Mesenchymal stem cell (in vitro differentiated cells and primary cell): ENCODE measurements around the gene MOCOS.

ENCODE experiments used
- DNase-seq: peaks from one replicate; pipeline ENCODE4 v3.0.0-alpha.2; 2013
- H2AFZ ChIP-seq: one replicate; pipeline ENCODE4 v1.6.1; 2013; ENCODE audit warnings: low read depth, mild to moderate bottlenecking, control low read depth, inconsistent platforms, low read length, moderate library complexity
- H2AK5ac ChIP-seq: 2 replicates; pipeline ENCODE4 v1.6.1; 2013; ENCODE audit warnings: low read length, moderate library complexity, mild to moderate bottlenecking, inconsistent platforms; ENCODE audit not compliant: severe bottlenecking
- H2BK120ac ChIP-seq: one replicate; pipeline ENCODE4 v1.6.1; 2013; ENCODE audit warnings: low read depth, mild to moderate bottlenecking, inconsistent platforms, low read length, moderate library complexity
- H2BK12ac ChIP-seq, 2 experiments: one replicate each; pipeline ENCODE4 v1.6.1; 2013; ENCODE audit warnings: inconsistent platforms in 2 of 2, low read length in 2 of 2, mild to moderate bottlenecking in 2 of 2, moderate library complexity in 2 of 2, control low read depth in 1 of 2
- H2BK15ac ChIP-seq: one replicate; pipeline ENCODE4 v1.6.1; 2013; ENCODE audit warnings: mild to moderate bottlenecking, low read depth, inconsistent platforms; ENCODE audit not compliant: poor library complexity, severe bottlenecking
- H2BK5ac ChIP-seq: 2 replicates; pipeline ENCODE4 v1.6.1; 2013; ENCODE audit warnings: low read depth, mild to moderate bottlenecking, low read length, control low read depth, inconsistent platforms; ENCODE audit not compliant: poor library complexity, severe bottlenecking
- H3K14ac ChIP-seq, 2 experiments: one replicate each; pipeline ENCODE4 v1.6.1; 2013; ENCODE audit warnings: inconsistent platforms in 2 of 2, low read length in 2 of 2, control low read depth in 1 of 2, mild to moderate bottlenecking in 1 of 2, moderate library complexity in 1 of 2
- H3K18ac ChIP-seq, 2 experiments: one replicate each; pipeline ENCODE4 v1.6.1; 2013; ENCODE audit warnings: inconsistent platforms in 2 of 2, low read length in 2 of 2, control low read depth in 1 of 2, low read depth in 1 of 2, mild to moderate bottlenecking in 1 of 2
- H3K23ac ChIP-seq, 2 experiments: one replicate each; pipeline ENCODE4 v1.6.1; 2013; ENCODE audit warnings: inconsistent platforms in 2 of 2, low read length in 2 of 2, mild to moderate bottlenecking in 2 of 2, moderate library complexity in 2 of 2, control low read depth in 1 of 2
- H3K27ac ChIP-seq: 2 replicates; pipeline ENCODE4 v1.5.1; 2013; ENCODE audit warnings: mild to moderate bottlenecking, moderate library complexity, low read length, control low read depth, inconsistent platforms; ENCODE audit not compliant: poor library complexity, severe bottlenecking
- H3K27me3 ChIP-seq, 2 experiments: 2 replicates each; pipeline versions ENCODE4 v1.6.1 to v1.7.0; 2013; ENCODE audit warnings: low read length in 2 of 2, mild to moderate bottlenecking in 2 of 2, moderate library complexity in 2 of 2, control low read depth in 1 of 2, inconsistent platforms in 1 of 2; ENCODE audit not compliant: control insufficient read depth in 1 of 2, insufficient read depth in 1 of 2
- H3K36me3 ChIP-seq, 2 experiments: 2 replicates each; pipeline versions ENCODE4 v1.6.1 to v1.7.0; 2013; ENCODE audit warnings: low read length in 2 of 2, control low read depth in 1 of 2, inconsistent platforms in 1 of 2, low read depth in 1 of 2, mild to moderate bottlenecking in 1 of 2; ENCODE audit not compliant: insufficient read depth in 2 of 2, control insufficient read depth in 1 of 2
- H3K4ac ChIP-seq, 2 experiments: one replicate each; pipeline ENCODE4 v1.6.1; 2013; ENCODE audit warnings: inconsistent platforms in 2 of 2, low read length in 2 of 2, mild to moderate bottlenecking in 2 of 2, moderate library complexity in 2 of 2, control low read depth in 1 of 2, low read depth in 1 of 2
- H3K4me1 ChIP-seq: 2 replicates; pipeline ENCODE4 v1.6.1; 2013; ENCODE audit warnings: low read depth, low read length, control low read depth; ENCODE audit not compliant: control insufficient read depth, insufficient read depth
- H3K4me2 ChIP-seq: 2 replicates; pipeline ENCODE4 v1.6.1; 2013; ENCODE audit warnings: low read length, mild to moderate bottlenecking, inconsistent platforms; ENCODE audit not compliant: poor library complexity, severe bottlenecking
- H3K4me3 ChIP-seq, 2 experiments: 2 replicates each; pipeline versions ENCODE4 v1.5.1 to v1.7.0; 2013; ENCODE audit warnings: low read length in 2 of 2, mild to moderate bottlenecking in 2 of 2, control low read depth in 1 of 2, low read depth in 1 of 2; ENCODE audit not compliant: insufficient read depth in 1 of 2
- H3K79me1 ChIP-seq: replicated peaks from 2 replicates; pipeline ENCODE4 v1.6.1; 2013; ENCODE audit warnings: mild to moderate bottlenecking, control low read depth, low read length, inconsistent platforms; ENCODE audit not compliant: poor library complexity, severe bottlenecking
- H3K9ac ChIP-seq: 2 replicates; pipeline ENCODE4 v1.7.0; 2013; ENCODE audit warnings: mild to moderate bottlenecking, low read length, moderate library complexity
- H3K9me3 ChIP-seq: 2 replicates; pipeline ENCODE4 v1.7.0; 2013; ENCODE audit warnings: mild to moderate bottlenecking, low read length; ENCODE audit not compliant: control insufficient read depth
- H4K8ac ChIP-seq: one replicate; pipeline ENCODE4 v1.6.1; 2013; ENCODE audit warnings: inconsistent platforms, mild to moderate bottlenecking, low read length, moderate library complexity
- H4K91ac ChIP-seq: one replicate; pipeline ENCODE4 v1.6.1; 2013; ENCODE audit warnings: mild to moderate bottlenecking, low read length, inconsistent platforms
- WGBS: methylation state at CpG from one replicate; pipeline ENCODE4 v1.1.7; 2013; ENCODE audit warnings: mixed read lengths; 5-methylcytosine and 5-hydroxymethylcytosine counted together

MOCOS gene

GRCh38 chr18:36309436-36310391, 122.4 kb downstream of the MOCOS start:
- no peak overlapping the region for H3K4ac ChIP-seq
- WGBS, result 31% methylated on average over 9 of the region's 11 CpGs

GRCh38 chr18:36311026-36311570, 123.8 kb downstream of the MOCOS start:
- no peak overlapping the region for H4K8ac ChIP-seq
- peak overlapping the region; percentile 49 for H2AK5ac ChIP-seq
- no peak overlapping the region for H2AFZ ChIP-seq
- H3K36me3 ChIP-seq, result peaks cover 0 to 4% of the 10 kb centered on the region in 2 experiments
- no peaks in the 10 kb centered on the region for H3K27me3 ChIP-seq
- H3K27ac ChIP-seq, result peak overlapping the region; percentile 92
- H2BK120ac ChIP-seq, result no peak overlapping the region
- H3K79me1 ChIP-seq, result peaks cover 19% of the 10 kb centered on the region
- no peak for DNase-seq
- WGBS, result 51% methylated on average over 5 of the region's 5 CpGs
- no peak overlapping the region for H3K4me3 ChIP-seq
- no peak overlapping the region for H2BK5ac ChIP-seq
- no peak overlapping the region for H3K18ac ChIP-seq
- peaks cover 48% of the 10 kb centered on the region for H3K4me1 ChIP-seq
- no peak overlapping the region for H3K4ac ChIP-seq
- H4K91ac ChIP-seq, result peak overlapping the region; percentile 64
- H3K23ac ChIP-seq, result no peak overlapping the region
- no peak overlapping the region for H3K14ac ChIP-seq
- H2BK15ac ChIP-seq, result no peak overlapping the region
- H3K4me2 ChIP-seq, result no peak overlapping the region
- H3K9ac ChIP-seq, result no peak overlapping the region
- no peak overlapping the region for H2BK12ac ChIP-seq
- no peaks in the 10 kb centered on the region for H3K9me3 ChIP-seq

More at GRCh38 chr18:36309436-36310391, 122.4 kb downstream of the MOCOS start:
- H3K14ac ChIP-seq, result no peak overlapping the region
- no peak overlapping the region for H2BK120ac ChIP-seq
- peak overlapping the region; percentile 45 for H3K4me2 ChIP-seq
- H2BK12ac ChIP-seq, result no peak overlapping the region
- H2AK5ac ChIP-seq, result peak overlapping the region; percentile 28
- peaks cover 22% of the 10 kb centered on the region for H3K79me1 ChIP-seq
- peak overlapping the region; percentile 58 for H3K9ac ChIP-seq
- H2AFZ ChIP-seq, result no peak overlapping the region
- no peak overlapping the region for H4K8ac ChIP-seq
- H3K23ac ChIP-seq, result no peak overlapping the region
- peak overlapping the region; percentile 80 for H2BK5ac ChIP-seq
- no peaks in the 10 kb centered on the region for H3K27me3 ChIP-seq
- no peaks in the 10 kb centered on the region for H3K9me3 ChIP-seq
- peak; percentile 91 for DNase-seq
- no peak overlapping the region for H2BK15ac ChIP-seq
- H3K4me3 ChIP-seq, result peak overlapping the region in 1 of 2 experiments; percentile 5
- peaks cover 44% of the 10 kb centered on the region for H3K4me1 ChIP-seq
- no peak overlapping the region for H4K91ac ChIP-seq
- peaks cover 0 to 4% of the 10 kb centered on the region in 2 experiments for H3K36me3 ChIP-seq
- peak overlapping the region; percentile 92 for H3K27ac ChIP-seq
- no peak overlapping the region for H3K18ac ChIP-seq

- Histone ChIP-seq H2BK12ac (no peak overlapping the region), H3K23ac (no peak overlapping the region), H3K14ac (no peak overlapping the region), H3K9me3 (no peaks in the 10 kb centered on the region), H2BK15ac (peak overlapping the region; percentile 17), H3K4ac (no peak overlapping the region), H3K9ac (no peak overlapping the region), H3K36me3 (peaks cover 0 to 4% of the 10 kb centered on the region in 2 experiments), H3K18ac (no peak overlapping the region), H3K27ac (peak overlapping the region; percentile 35), H2BK120ac (no peak overlapping the region), H2AFZ (no peak overlapping the region), H4K8ac (no peak overlapping the region), H4K91ac (no peak overlapping the region), H2AK5ac (peak overlapping the region; percentile 72), H3K79me1 (peaks cover 14% of the 10 kb centered on the region), H3K4me1 (peaks cover 48% of the 10 kb centered on the region), H3K4me2 (no peak overlapping the region), H3K4me3 (no peak overlapping the region), H3K27me3 (no peaks in the 10 kb centered on the region), H2BK5ac (no peak overlapping the region)
- DNase-seq, result no peak
- 100% methylated on average over 1 of the region's 2 CpGs for WGBS
Observed at GRCh38 chr18:36312806-36313395, 125.6 kb downstream of the MOCOS start.

DNA sequence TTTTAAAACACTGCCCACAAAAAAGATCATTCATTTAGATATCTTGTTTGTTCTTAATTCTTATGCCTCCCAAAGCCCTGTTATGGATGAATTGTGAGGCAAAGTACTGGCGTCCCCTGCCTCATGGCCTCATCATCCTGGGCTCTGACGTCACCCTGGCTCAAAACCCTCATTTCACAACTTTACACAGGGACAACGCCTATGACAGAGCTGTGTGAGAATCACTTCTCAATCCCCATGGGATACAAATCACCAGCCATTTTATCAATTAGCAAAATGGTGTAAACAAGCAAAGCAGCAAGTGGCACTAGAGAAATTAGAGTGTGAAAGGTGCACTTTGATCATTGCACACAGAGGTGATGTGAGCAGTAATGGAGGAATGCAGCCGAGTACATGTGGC, 126.8 kb downstream of the MOCOS start:
- Histone ChIP-seq H2BK120ac (peak overlapping the region; percentile 76), H4K8ac (no peak overlapping the region), H3K9me3 (peaks cover 5% of the 10 kb centered on the region), H3K4ac (no peak overlapping the region), H3K4me3 (no peak overlapping the region), H2AK5ac (peak overlapping the region; percentile 100), H3K4me2 (no peak overlapping the region), H3K18ac (no peak overlapping the region), H3K27me3 (no peaks in the 10 kb centered on the region), H2BK5ac (peak overlapping the region; percentile 62), H2BK15ac (no peak overlapping the region), H3K23ac (no peak overlapping the region), H4K91ac (no peak overlapping the region), H2BK12ac (peak overlapping the region in 1 of 2 experiments; percentile 21), H3K36me3 (peaks cover 0 to 4% of the 10 kb centered on the region in 2 experiments), H3K14ac (no peak overlapping the region), H3K4me1 (peaks cover 43% of the 10 kb centered on the region), H3K9ac (peak overlapping the region; percentile 63), H3K27ac (peak overlapping the region; percentile 98), H2AFZ (no peak overlapping the region), H3K79me1 (peaks cover 12% of the 10 kb centered on the region)
- peak; percentile 33 for DNase-seq
- 58% methylated on average over 3 of the region's 4 CpGs for WGBS
